ENCODE data around the gene LTA.

GRCh38 chr6:31619805-31620585 lies 47.9 kb downstream of the LTA start:
- TF ChIP-seq CTCF (IDR thresholded peaks at IDR 0.05) (peak in 1 of 3 donors; percentile 55), EP300 (IDR thresholded peaks at IDR 0.05) (peak; percentile 10)

Data from ovary (tissue), 3 donors.